K562 (cell line): ENCODE data around the gene FLT1. TPM values are rescaled to one million over a fixed set of nuclear protein-coding genes. Genes with fewer than 3 reads are reported as not detected.
A peak's percentile ranks its signal among the peaks of the same experiment; 100 is the strongest.

Source experiments
- BCLAF1 ChIP-seq, 2 experiments: fragments of 450-650 bp in 1 of 2; IDR thresholded peaks; 2 replicates each; pipeline ENCODE4 v1.6.1; 2011 to 2017; ENCODE audit warnings: low read depth in 2 of 2, antibody characterized with exemption in 1 of 2, borderline replicate concordance in 1 of 2, low read length in 1 of 2, mild to moderate bottlenecking in 1 of 2, mixed read lengths in 1 of 2; ENCODE audit not compliant: control insufficient read depth in 1 of 2
- EGR1 ChIP-seq: fragments of 450-650 bp; conservative IDR thresholded peaks from 2 replicates; pipeline ENCODE4 v1.6.1; 2017; ENCODE audit warnings: mild to moderate bottlenecking
- FOXA3 ChIP-seq, 2 experiments: fragments of 450-650 bp in 1 of 2; sonication (generic) in 1 of 2; formaldehyde crosslinking; IDR thresholded peaks in 1 of 2; conservative IDR thresholded peaks in 1 of 2; 2 replicates each; pipeline versions ENCODE4 v1.4.0 to v1.8.0; 2020 to 2022; ENCODE audit warnings: mild to moderate bottlenecking in 2 of 2, missing genetic modification reagents in 1 of 2
- FOXM1 ChIP-seq, 2 experiments: fragments of 450-650 bp in 1 of 2; sonication (generic) in 1 of 2; formaldehyde crosslinking in 1 of 2; IDR thresholded peaks; 2 replicates each; pipeline versions ENCODE4 v1.6.1 to v1.9.0; 2017 to 2022; ENCODE audit warnings: low read depth in 2 of 2, mild to moderate bottlenecking in 2 of 2, missing genetic modification reagents in 1 of 2, moderate library complexity in 1 of 2
- MEF2D ChIP-seq: conservative IDR thresholded peaks from 2 replicates; pipeline ENCODE4 v1.6.1; 2016; ENCODE audit warnings: low read depth, missing genetic modification characterization, missing compliant biosample characterization
- MTF1 ChIP-seq: fragments of 250-450 bp; sonication (Bioruptor Pico); IDR thresholded peaks from 2 replicates; pipeline ENCODE4 v1.9.0; 2021; ENCODE audit warnings: moderate library complexity, mild to moderate bottlenecking, inconsistent platforms, borderline replicate concordance
- MYC ChIP-seq, 2 experiments: fragments of 250-450 bp in 1 of 2; sonication (Bioruptor Pico) in 1 of 2; IDR thresholded peaks; 2 replicates each; pipeline versions ENCODE4 v1.5.1 to v1.6.1; 2012 to 2021; ENCODE audit warnings: low read depth in 2 of 2, borderline replicate concordance in 1 of 2, improper control_type of control experiment in 1 of 2, low read length in 1 of 2, mild to moderate bottlenecking in 1 of 2, moderate library complexity in 1 of 2
- NCOA6 ChIP-seq: fragments of 450-650 bp; IDR thresholded peaks from 2 replicates; pipeline ENCODE4 v1.6.1; 2017; ENCODE audit warnings: mild to moderate bottlenecking
- NFE2L1 ChIP-seq: fragments of 450-650 bp; IDR thresholded peaks from 2 replicates; pipeline ENCODE4 v1.6.1; 2016; ENCODE audit warnings: missing genetic modification characterization, low read depth, mild to moderate bottlenecking, missing compliant biosample characterization, moderate library complexity, borderline replicate concordance
- PML ChIP-seq: IDR thresholded peaks from 2 replicates; pipeline ENCODE4 v1.6.1; 2012; ENCODE audit warnings: low read length, inconsistent platforms
- RBM25 ChIP-seq: fragments of 200-400 bp; formaldehyde crosslinking; IDR thresholded peaks from 2 replicates; pipeline ENCODE4 v1.6.1; 2018; ENCODE audit warnings: low read length, low read depth, moderate library complexity; ENCODE audit not compliant: severe bottlenecking
- SNIP1 ChIP-seq: fragments of 450-650 bp; IDR thresholded peaks from 2 replicates; pipeline ENCODE4 v1.7.1; 2017; ENCODE audit warnings: low read depth, mild to moderate bottlenecking
- SRF ChIP-seq, 2 experiments: fragments of 250-450, 450-650 bp in 1 of 2; sonication (Bioruptor Pico) in 1 of 2; sonication (generic) in 1 of 2; formaldehyde crosslinking; IDR thresholded peaks; 2 replicates each; pipeline versions ENCODE4 v1.5.0 to v1.5.1; 2020 to 2022; ENCODE audit warnings: mild to moderate bottlenecking in 1 of 2, missing genetic modification reagents in 1 of 2
- YY1 ChIP-seq, 3 experiments: IDR thresholded peaks; 2 replicates each; pipeline ENCODE4 v1.6.1; 2011; ENCODE audit warnings: low read length in 2 of 3, mild to moderate bottlenecking in 2 of 3, moderate library complexity in 2 of 3, borderline replicate concordance in 1 of 3, control low read depth in 1 of 3, low read depth in 1 of 3; ENCODE audit not compliant: insufficient read depth in 3 of 3, insufficient replicate concordance in 2 of 3, control insufficient read depth in 1 of 3, insufficient read length in 1 of 3; ENCODE audit errors: extremely low read depth in 1 of 3
- ZFP36 ChIP-seq: fragments of 150-350 bp; IDR thresholded peaks from 2 replicates; pipeline ENCODE4 v1.6.1; 2018; ENCODE audit warnings: low read length, low read depth; ENCODE audit not compliant: partially characterized antibody
- polyA plus RNA-seq, 8 experiments: library from polyadenylated mRNA; depleted of rRNA in 4 of 8; stranded (reverse) in 5 of 8; unstranded in 3 of 8; fragments of >200 nt; fragmentation: Nextera tagmentation in 2 of 8; fragmentation: Illumina TruSeq in 1 of 8; extraction: Ambion mirVana in 2 of 8; extraction: Trizol in 1 of 8; gene quantifications; 2 replicates each; pipeline versions ENCODE4 v1.2.1 to v1.2.3, GENCODE V29; 2011 to 2014; ENCODE audit warnings: inconsistent platforms in 1 of 8, missing spikeins in 1 of 8
- total RNA-seq, 7 experiments: library from RNA; depleted of rRNA in 6 of 7; stranded (reverse); fragments of >200 nt in 6 of 7; fragmentation: Illumina TruSeq in 2 of 7; extraction: Trizol in 2 of 7; gene quantifications; 2 replicates each; pipeline versions ENCODE4 v1.2.1 to v1.2.3, GENCODE V29; 2011 to 2021; ENCODE audit warnings: low replicate concordance in 1 of 7
- TF ChIP-seq, protein P1 (sequence below), 2 experiments: fragments of 450-650 bp in 1 of 2; sonication (generic) in 1 of 2; formaldehyde crosslinking in 1 of 2; IDR thresholded peaks in 1 of 2; conservative IDR thresholded peaks in 1 of 2; 2 replicates each; pipeline versions ENCODE4 v1.6.1 to v1.8.1; 2016 to 2023; ENCODE audit warnings: mild to moderate bottlenecking in 2 of 2, moderate library complexity in 2 of 2, inconsistent platforms in 1 of 2, missing genetic modification reagents in 1 of 2
- TF ChIP-seq, protein P2 (sequence below): fragments of 250-450 bp; sonication (Bioruptor Pico); IDR thresholded peaks from 2 replicates; pipeline ENCODE4 v1.6.1; 2021; ENCODE audit warnings: mild to moderate bottlenecking
- TF ChIP-seq, protein P3 (sequence below), 2 experiments: fragments of 250-450 bp in 1 of 2; fragments of 450-650 bp in 1 of 2; sonication (Bioruptor Pico) in 1 of 2; IDR thresholded peaks; 2 replicates each; pipeline versions ENCODE4 v1.6.1 to v1.8.0; 2016 to 2021; ENCODE audit warnings: mild to moderate bottlenecking in 2 of 2, moderate library complexity in 2 of 2, missing compliant biosample characterization in 1 of 2, missing genetic modification characterization in 1 of 2

The FLT1 gene
- total and polyA plus RNA-seq, 9 of the 15 experiments (the other 6 are each of a cell fraction or from before 2014, with no cell fraction given): 0.01 to 2.0 (median 0.22) TPM

GRCh38 chr13:28538932-28539331, 44.0 kb upstream of the FLT1 start (continued):
- no peak for TF ChIP-seq BCLAF1 (IDR thresholded peaks at IDR 0.05; ENCODE audit: borderline replicate concordance in 1 of 2, control insufficient read depth in 1 of 2, low read depth in 2 of 2, low read length in 1 of 2)
- TF ChIP-seq, protein P1, sequence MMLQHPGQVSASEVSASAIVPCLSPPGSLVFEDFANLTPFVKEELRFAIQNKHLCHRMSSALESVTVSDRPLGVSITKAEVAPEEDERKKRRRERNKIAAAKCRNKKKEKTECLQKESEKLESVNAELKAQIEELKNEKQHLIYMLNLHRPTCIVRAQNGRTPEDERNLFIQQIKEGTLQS (IDR thresholded peaks at IDR 0.05): peak; percentile 81
- TF ChIP-seq, protein P1 (CRISPR knock-in tag; conservative IDR thresholded peaks at IDR 0.05): 0 out of 2 replicates have a peak, but pooled peaks have one; percentile 59
- TF ChIP-seq NCOA6: no peak
- TF ChIP-seq SRF (CRISPR knock-in tag; IDR thresholded peaks at IDR 0.05): no peak
- no peak for TF ChIP-seq MEF2D (tag)
- TF ChIP-seq ZFP36: no peak
- no peak for TF ChIP-seq SNIP1
- TF ChIP-seq MTF1 (CRISPR knock-in tag): no peak
- TF ChIP-seq PML: peak; percentile 42; the same call in 1 of the 2 replicates
- TF ChIP-seq YY1 (IDR thresholded peaks at IDR 0.05; ENCODE audit: borderline replicate concordance in 1 of 3, control insufficient read depth in 1 of 3, extremely low read depth in 1 of 3, insufficient read depth in 3 of 3, insufficient read length in 1 of 3, insufficient replicate concordance in 2 of 3, low read depth in 1 of 3, low read length in 2 of 3): no peak
- no peak for TF ChIP-seq RBM25
- no peak for TF ChIP-seq MYC (IDR thresholded peaks at IDR 0.05; ENCODE audit: low read depth, low read length)
- TF ChIP-seq MYC (CRISPR knock-in tag; IDR thresholded peaks at IDR 0.05; ENCODE audit: borderline replicate concordance, low read depth): no peak
- TF ChIP-seq NFE2L1 (tag): no peak
- TF ChIP-seq EGR1: no peak
- TF ChIP-seq FOXA3 (CRISPR knock-in tag; conservative IDR thresholded peaks at IDR 0.05 in 1 of 2, IDR thresholded peaks at IDR 0.05 in 1 of 2): 0 out of 4 replicates have a peak, but pooled peaks of 1 of the 2 experiments have one; percentile 58
- TF ChIP-seq, protein P2, sequence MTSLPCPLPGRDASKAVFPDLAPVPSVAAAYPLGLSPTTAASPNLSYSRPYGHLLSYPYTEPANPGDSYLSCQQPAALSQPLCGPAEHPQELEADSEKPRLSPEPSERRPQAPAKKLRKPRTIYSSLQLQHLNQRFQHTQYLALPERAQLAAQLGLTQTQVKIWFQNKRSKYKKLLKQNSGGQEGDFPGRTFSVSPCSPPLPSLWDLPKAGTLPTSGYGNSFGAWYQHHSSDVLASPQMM (CRISPR knock-in tag): no peak
- peak; percentile 42; the same call in 1 of the 2 replicates for TF ChIP-seq FOXM1 (IDR thresholded peaks at IDR 0.05; ENCODE audit: low read depth)
- TF ChIP-seq FOXM1 (CRISPR knock-in tag; IDR thresholded peaks at IDR 0.05; ENCODE audit: low read depth): no peak
- TF ChIP-seq, protein P3, sequence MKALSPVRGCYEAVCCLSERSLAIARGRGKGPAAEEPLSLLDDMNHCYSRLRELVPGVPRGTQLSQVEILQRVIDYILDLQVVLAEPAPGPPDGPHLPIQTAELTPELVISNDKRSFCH (CRISPR knock-in tag; IDR thresholded peaks at IDR 0.05): no peak
- TF ChIP-seq, protein P3 (tag; IDR thresholded peaks at IDR 0.05): no peak
